ENCODE measurements around the gene AHCYL2.

DNA sequence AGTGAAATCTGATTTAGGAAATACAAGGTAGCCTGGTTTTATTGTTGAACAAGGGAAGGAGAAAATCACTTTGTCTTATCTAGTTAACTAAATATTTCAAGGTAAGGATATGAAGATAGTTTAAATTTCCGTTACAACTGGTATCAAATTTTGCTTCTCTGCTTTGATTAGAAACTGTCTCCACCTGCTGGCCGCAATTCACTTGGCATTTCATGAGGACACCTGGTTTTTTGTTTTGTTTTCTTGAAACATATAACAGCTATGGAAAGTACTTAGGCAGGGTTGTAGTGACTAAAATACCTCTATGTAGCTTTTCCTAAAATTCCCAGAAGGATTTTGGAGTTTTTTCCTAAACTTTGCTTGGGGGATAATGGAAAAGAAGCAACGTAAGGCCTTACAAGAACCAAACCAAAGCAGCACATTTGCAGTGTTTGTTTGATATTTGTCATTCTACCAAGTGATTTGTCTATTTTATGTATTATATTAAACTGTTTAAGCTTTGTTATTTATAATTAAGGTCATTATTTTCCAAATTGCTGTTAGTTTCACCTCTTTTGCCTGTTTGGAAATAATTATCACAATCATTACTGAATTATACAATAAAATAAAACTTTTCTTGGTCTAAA is 73.6 kb downstream of the AHCYL2 start:
- TF ChIP-seq, protein P1, sequence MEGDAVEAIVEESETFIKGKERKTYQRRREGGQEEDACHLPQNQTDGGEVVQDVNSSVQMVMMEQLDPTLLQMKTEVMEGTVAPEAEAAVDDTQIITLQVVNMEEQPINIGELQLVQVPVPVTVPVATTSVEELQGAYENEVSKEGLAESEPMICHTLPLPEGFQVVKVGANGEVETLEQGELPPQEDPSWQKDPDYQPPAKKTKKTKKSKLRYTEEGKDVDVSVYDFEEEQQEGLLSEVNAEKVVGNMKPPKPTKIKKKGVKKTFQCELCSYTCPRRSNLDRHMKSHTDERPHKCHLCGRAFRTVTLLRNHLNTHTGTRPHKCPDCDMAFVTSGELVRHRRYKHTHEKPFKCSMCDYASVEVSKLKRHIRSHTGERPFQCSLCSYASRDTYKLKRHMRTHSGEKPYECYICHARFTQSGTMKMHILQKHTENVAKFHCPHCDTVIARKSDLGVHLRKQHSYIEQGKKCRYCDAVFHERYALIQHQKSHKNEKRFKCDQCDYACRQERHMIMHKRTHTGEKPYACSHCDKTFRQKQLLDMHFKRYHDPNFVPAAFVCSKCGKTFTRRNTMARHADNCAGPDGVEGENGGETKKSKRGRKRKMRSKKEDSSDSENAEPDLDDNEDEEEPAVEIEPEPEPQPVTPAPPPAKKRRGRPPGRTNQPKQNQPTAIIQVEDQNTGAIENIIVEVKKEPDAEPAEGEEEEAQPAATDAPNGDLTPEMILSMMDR (conservative IDR thresholded peaks at IDR 0.05 in 1 of 2, IDR thresholded peaks at IDR 0.05 in 1 of 2; ENCODE audit: extremely low read depth in 1 of 2, insufficient read depth in 1 of 2, low read depth in 1 of 2, low read length in 2 of 2): peak; percentile 77 to 80
- TF ChIP-seq EZH2 (IDR thresholded peaks at IDR 0.05; ENCODE audit: borderline replicate concordance, low read length): no peak
